ENCODE measurements around the gene ZBTB16.

ZBTB16 gene

DNA sequence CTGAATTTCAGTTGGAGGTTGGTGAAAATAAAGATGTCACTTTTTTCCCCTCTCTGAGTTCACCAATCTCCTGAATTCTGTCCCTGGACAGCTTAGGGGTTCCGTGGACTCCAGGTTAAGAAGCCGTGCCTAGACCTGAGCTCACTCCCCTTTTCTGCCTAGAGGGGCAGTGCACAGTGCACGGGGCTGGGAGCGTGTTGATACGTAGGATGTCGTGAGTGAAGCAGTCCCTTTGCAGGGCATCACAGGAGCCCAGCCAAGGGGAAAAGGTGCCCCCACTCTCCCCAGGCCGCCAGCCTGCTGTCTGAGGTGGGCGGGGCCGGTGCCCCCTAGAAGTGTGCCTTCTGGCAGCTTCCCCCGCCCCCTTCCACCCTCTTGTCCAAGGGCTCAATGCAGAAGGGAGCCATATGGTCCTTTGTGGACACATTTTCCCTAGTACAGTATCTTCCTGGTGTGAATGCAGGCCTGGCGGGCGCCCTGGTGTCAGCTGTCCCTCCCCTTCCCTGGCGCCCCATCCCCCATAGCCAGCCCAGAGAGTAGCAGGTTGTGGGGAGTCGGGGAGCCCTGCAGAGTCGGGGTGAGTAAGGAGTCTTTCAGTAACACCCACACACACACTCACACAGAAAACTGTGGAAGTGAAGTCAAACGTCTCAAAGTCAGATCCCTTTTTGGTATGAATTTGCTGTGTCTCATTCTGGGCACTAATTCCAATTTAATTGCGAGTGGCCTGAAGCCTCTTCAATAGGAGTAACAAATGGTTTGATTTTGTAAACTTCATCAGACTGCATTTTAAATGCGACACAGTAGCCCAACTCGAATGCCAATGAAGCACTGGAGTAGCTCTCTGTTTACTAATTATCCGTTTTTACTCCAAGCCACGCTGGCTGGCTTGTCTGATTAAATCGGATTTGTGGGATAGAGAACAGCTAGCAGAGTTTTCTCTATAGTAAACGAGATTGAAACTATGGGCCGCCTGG lies 169.2 kb downstream of the ZBTB16 start:
- no peak for TF ChIP-seq CTCF (conservative IDR thresholded peaks at IDR 0.05; ENCODE audit: control insufficient read depth, insufficient read depth, low read depth, low read length)
- no peak for DNase-seq (ENCODE audit: low read depth)
- H3K4me3 ChIP-seq (ENCODE audit: control insufficient read depth, low read depth, low read length): no peak overlapping the region

- no peak overlapping the region for H3K4me3 ChIP-seq (ENCODE audit: control insufficient read depth, low read depth, low read length)
- DNase-seq (ENCODE audit: low read depth): no peak
- TF ChIP-seq CTCF (conservative IDR thresholded peaks at IDR 0.05; ENCODE audit: control insufficient read depth, insufficient read depth, low read depth, low read length): no peak
Measured at GRCh38 chr11:114230031-114230704, 170.7 kb downstream of the ZBTB16 start.

DNA sequence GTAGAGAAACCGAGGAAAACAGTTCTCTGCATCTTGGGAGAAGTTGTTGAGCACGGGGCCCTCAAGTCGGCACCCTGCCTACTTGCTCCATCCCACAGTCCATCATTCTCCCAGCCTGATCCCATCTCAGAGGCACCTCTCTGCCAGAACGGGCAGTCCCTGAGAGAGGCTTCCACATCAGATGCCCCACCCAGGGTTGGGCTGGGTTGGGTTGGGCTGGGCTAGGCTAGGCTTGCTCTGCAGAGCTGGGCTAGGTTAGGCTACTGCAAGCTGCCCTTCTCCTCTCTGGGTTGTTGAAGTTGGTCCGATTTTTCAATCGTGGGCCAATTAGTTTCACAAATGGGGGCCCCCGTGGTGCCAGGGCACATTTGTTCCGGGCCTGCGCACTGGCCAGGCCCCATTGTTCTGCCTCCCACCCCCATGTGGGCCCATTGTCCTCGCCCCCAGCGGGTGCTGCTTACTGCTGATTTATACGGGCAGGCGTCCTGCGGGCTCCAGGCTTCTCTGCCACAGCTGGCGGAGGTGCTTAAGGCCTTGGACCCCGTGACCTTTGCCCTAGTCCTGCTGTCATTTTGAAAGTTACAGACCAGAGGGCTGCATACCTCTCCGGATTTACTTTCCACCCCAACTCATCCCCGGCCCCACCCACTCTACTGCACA lies 173.0 kb downstream of the ZBTB16 start:
- H3K4me3 ChIP-seq (ENCODE audit: control insufficient read depth, low read depth, low read length): no peak overlapping the region
- DNase-seq (ENCODE audit: low read depth): no peak
- no peak for TF ChIP-seq CTCF (conservative IDR thresholded peaks at IDR 0.05; ENCODE audit: control insufficient read depth, insufficient read depth, low read depth, low read length)

- H3K4me3 ChIP-seq (ENCODE audit: control insufficient read depth, low read depth, low read length): no peak overlapping the region
- DNase-seq (ENCODE audit: low read depth): peak; percentile 26
- TF ChIP-seq CTCF (conservative IDR thresholded peaks at IDR 0.05; ENCODE audit: control insufficient read depth, insufficient read depth, low read depth, low read length): no peak
Measured at GRCh38 chr11:114233755-114234154, 174.2 kb downstream of the ZBTB16 start.

DNA sequence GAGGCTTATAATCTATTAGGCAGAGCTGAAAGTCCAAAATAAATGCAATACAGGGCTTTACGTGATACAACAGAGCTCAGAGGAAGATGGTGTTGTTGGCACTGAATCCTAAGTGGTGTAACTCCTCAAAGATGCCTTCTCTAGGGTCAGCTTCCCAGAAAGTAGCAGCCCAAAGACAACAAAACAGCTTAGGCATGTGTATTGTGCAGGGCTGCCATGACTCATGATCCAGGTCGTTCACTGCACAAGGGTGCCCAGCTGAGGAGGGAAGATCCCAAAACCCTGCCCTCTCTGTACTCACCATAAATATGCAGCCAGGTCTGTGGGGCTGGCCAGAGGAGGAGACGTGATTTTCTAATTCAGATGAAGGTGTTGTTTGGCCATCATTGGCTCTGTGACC lies 177.3 kb downstream of the ZBTB16 start:
- no peak for TF ChIP-seq CTCF (conservative IDR thresholded peaks at IDR 0.05; ENCODE audit: control insufficient read depth, insufficient read depth, low read depth, low read length)
- DNase-seq (ENCODE audit: low read depth): peak; percentile 86
- no peak overlapping the region for H3K4me3 ChIP-seq (ENCODE audit: control insufficient read depth, low read depth, low read length)
